SK-N-SH (cell line): Measurements from ENCODE around the gene RRP9. TPM values are rescaled to one million over a fixed set of nuclear protein-coding genes. Genes with fewer than 3 reads are reported as not detected.

Experiments
- CTCF ChIA-PET: fragments of 300-600, 350-600 bp; formaldehyde crosslinking; extraction: SDS; loops from one replicate; lab custom pipeline; 2021; lab: Yijun Ruan, JAX
- POLR2A ChIA-PET: fragments of 350-600 bp; sonication (Branson Sonifier 250); formaldehyde crosslinking; extraction: SDS; loops from one replicate; lab custom pipeline; 2020; ENCODE audit warnings: antibody characterized with exemption, inconsistent platforms; lab: Yijun Ruan, JAX
- DNase-seq: peaks from one replicate; pipeline ENCODE4 v3.0.0; 2012
- H2AFZ ChIP-seq: fragments of 200-600 bp; sonication (generic); 2 replicates; pipeline ENCODE4 v1.8.1; 2016; ENCODE audit warnings: antibody characterized with exemption, mild to moderate bottlenecking, low read depth
- H3F3A ChIP-seq: fragments of 200-600 bp; sonication (generic); replicated peaks from 2 replicates; pipeline ENCODE3; 2016; ENCODE audit warnings: antibody characterized with exemption, mild to moderate bottlenecking; ENCODE audit not compliant: insufficient read depth
- H3K27ac ChIP-seq, 2 experiments: fragments of 200-500 bp in 1 of 2; fragments of 200-600 bp in 1 of 2; sonication (Bioruptor generic) in 1 of 2; sonication (generic), shearing (Covaris generic) in 1 of 2; 2 replicates each; pipeline versions ENCODE4 v1.5.1 to v1.6.1; 2014 to 2016; ENCODE audit warnings: low read depth in 2 of 2, inconsistent platforms in 1 of 2, low read length in 1 of 2, mild to moderate bottlenecking in 1 of 2, mixed read lengths in 1 of 2
- H3K27me3 ChIP-seq: fragments of 200-600 bp; sonication (generic), shearing (Covaris generic); 2 replicates; pipeline ENCODE4 v1.6.1; 2016; ENCODE audit warnings: mixed run types; ENCODE audit not compliant: insufficient read depth
- H3K36me3 ChIP-seq, 2 experiments: fragments of 200-500 bp in 1 of 2; fragments of 200-600 bp in 1 of 2; sonication (Bioruptor generic) in 1 of 2; sonication (generic) in 1 of 2; replicated peaks in 1 of 2; 2 replicates each; pipeline versions ENCODE3 to v1.5.1; 2014 to 2016; ENCODE audit warnings: low read length in 1 of 2, mild to moderate bottlenecking in 1 of 2; ENCODE audit not compliant: insufficient read depth in 2 of 2, control insufficient read depth in 1 of 2
- H3K4me1 ChIP-seq, 2 experiments: fragments of 200-500 bp in 1 of 2; fragments of 200-600 bp in 1 of 2; sonication (Bioruptor generic) in 1 of 2; sonication (generic), shearing (Covaris generic) in 1 of 2; 2 replicates each; pipeline versions ENCODE4 v1.5.1 to v1.6.1; 2014 to 2016; ENCODE audit warnings: low read depth in 1 of 2, low read length in 1 of 2, mixed run types in 1 of 2; ENCODE audit not compliant: insufficient read depth in 2 of 2, control insufficient read depth in 1 of 2
- H3K4me2 ChIP-seq: fragments of 200-600 bp; sonication (generic), shearing (Covaris generic); 2 replicates; pipeline ENCODE4 v1.6.1; 2017; ENCODE audit warnings: mixed run types
- H3K4me3 ChIP-seq, 2 experiments: fragments of 200-500 bp in 1 of 2; fragments of 200-600 bp in 1 of 2; sonication (Bioruptor generic) in 1 of 2; sonication (generic), shearing (Covaris generic) in 1 of 2; 2 replicates each; pipeline versions ENCODE4 v1.5.1 to v1.8.1; 2014 to 2016; ENCODE audit warnings: low read depth in 2 of 2, inconsistent platforms in 1 of 2, low read length in 1 of 2, mild to moderate bottlenecking in 1 of 2, mixed read lengths in 1 of 2, moderate library complexity in 1 of 2
- H3K79me2 ChIP-seq: fragments of 200-600 bp; sonication (generic); 2 replicates; pipeline ENCODE4 v1.8.1; 2017; ENCODE audit warnings: mild to moderate bottlenecking; ENCODE audit not compliant: insufficient read depth
- H3K9ac ChIP-seq: fragments of 200-600 bp; sonication (generic); 2 replicates; pipeline ENCODE4 v1.6.1; 2017; ENCODE audit warnings: mixed run types
- H3K9me2 ChIP-seq: fragments of 200-600 bp; sonication (generic); 2 replicates; pipeline ENCODE4 v1.6.1; 2017; ENCODE audit warnings: mixed run types
- H3K9me3 ChIP-seq: fragments of 200-600 bp; sonication (generic); 2 replicates; pipeline ENCODE4 v1.6.1; 2017; ENCODE audit warnings: mixed run types, mild to moderate bottlenecking, moderate library complexity
- H4K20me1 ChIP-seq: fragments of 200-600 bp; sonication (generic); 2 replicates; pipeline ENCODE4 v1.6.1; 2017; ENCODE audit warnings: mild to moderate bottlenecking, mixed run types; ENCODE audit not compliant: insufficient read depth
- CTCF ChIP-seq: fragments of 200-600 bp; sonication (generic); IDR thresholded peaks from 2 replicates; pipeline ENCODE4 v1.6.1; 2017; ENCODE audit warnings: antibody characterized with exemption, mild to moderate bottlenecking, moderate library complexity
- EP300 ChIP-seq, 2 experiments: IDR thresholded peaks; 2 replicates each; pipeline versions ENCODE4 v1.4.0 to v1.6.1; 2012; ENCODE audit warnings: borderline replicate concordance in 1 of 2, low read depth in 1 of 2, low read length in 1 of 2
- FOXM1 ChIP-seq: IDR thresholded peaks from 2 replicates; pipeline ENCODE4 v1.4.0; 2012; ENCODE audit warnings: low read depth, mild to moderate bottlenecking
- IRF3 ChIP-seq: fragments of 150-350 bp; IDR thresholded peaks from 2 replicates; pipeline ENCODE4 v1.6.1; 2016; ENCODE audit warnings: mild to moderate bottlenecking, low read depth, low read length
- MAX ChIP-seq: IDR thresholded peaks from 2 replicates; pipeline ENCODE4 v1.4.0; 2012; ENCODE audit warnings: low read depth
- MEF2A ChIP-seq: IDR thresholded peaks from 2 replicates; pipeline ENCODE4 v1.4.0; 2012; ENCODE audit warnings: low read depth, borderline replicate concordance
- MXI1 ChIP-seq: IDR thresholded peaks from 2 replicates; pipeline ENCODE4 v1.6.1; 2012; ENCODE audit warnings: mild to moderate bottlenecking, low read depth, low read length, improper control_type of control experiment
- NFIC ChIP-seq: IDR thresholded peaks from 2 replicates; pipeline ENCODE4 v1.4.0; 2012; ENCODE audit warnings: borderline replicate concordance
- NRF1 ChIP-seq: IDR thresholded peaks from 2 replicates; pipeline ENCODE4 v1.6.1; 2012; ENCODE audit warnings: low read depth, mild to moderate bottlenecking, low read length
- RAD21 ChIP-seq: IDR thresholded peaks from 2 replicates; pipeline ENCODE4 v1.6.1; 2012; ENCODE audit warnings: mild to moderate bottlenecking, low read length
- RFX5 ChIP-seq: IDR thresholded peaks from 2 replicates; pipeline ENCODE4 v1.6.1; 2012; ENCODE audit warnings: mild to moderate bottlenecking, improper control_type of control experiment, low read length
- RXRA ChIP-seq: IDR thresholded peaks from 2 replicates; pipeline ENCODE4 v1.4.0; 2012; ENCODE audit warnings: low read depth, mild to moderate bottlenecking, borderline replicate concordance
- SIN3A ChIP-seq: IDR thresholded peaks from 2 replicates; pipeline ENCODE4 v1.6.1; 2012; ENCODE audit warnings: low read depth, mild to moderate bottlenecking, low read length, moderate library complexity, borderline replicate concordance
- SMC3 ChIP-seq: IDR thresholded peaks from 2 replicates; pipeline ENCODE4 v1.6.1; 2012; ENCODE audit warnings: low read depth, low read length, improper control_type of control experiment
- TAF1 ChIP-seq: IDR thresholded peaks from 2 replicates; pipeline ENCODE4 v1.6.1; 2012; ENCODE audit warnings: low read depth, mild to moderate bottlenecking, low read length, moderate library complexity, borderline replicate concordance
- TCF12 ChIP-seq: IDR thresholded peaks from 2 replicates; pipeline ENCODE4 v1.4.0; 2012
- YY1 ChIP-seq: IDR thresholded peaks from 2 replicates; pipeline ENCODE4 v1.4.0; 2012; ENCODE audit warnings: low read depth, mild to moderate bottlenecking
- WGBS: methylation state at CpG from one replicate; pipeline ENCODE4 v1.1.6; 2017; ENCODE audit warnings: low lambda C conversion rate; 5-methylcytosine and 5-hydroxymethylcytosine counted together
- polyA plus RNA-seq, 3 experiments: library from polyadenylated mRNA; depleted of rRNA; stranded (reverse); fragments of >200 nt; gene quantifications; 2 replicates each; pipeline ENCODE4 v1.2.3, GENCODE V29; 2012

RRP9 gene
- polyA plus RNA-seq, 1 of the 3 experiments (the other 2 are of a cell fraction), result 49.6 TPM

GRCh38 chr3:51982838-51983577, 41.3 kb upstream of the RRP9 start, which contains the start of gene ACY1 (continued):
- TF ChIP-seq EP300 (IDR thresholded peaks at IDR 0.05; ENCODE audit: borderline replicate concordance in 1 of 2, low read depth in 1 of 2, low read length in 1 of 2), result no peak

GRCh38 chr3:51982352-51982837, 40.7 kb upstream of the RRP9 start:
- POLR2A ChIA-PET, result interaction anchor here (0.6 to 4.3 kb wide), 8 partner anchors 9 to 593 kb away, joined by 3 to 42 read pairs (median 10); partner anchors contain the start of genes ABHD14B, PARP3, RPL29 and RRP9
- no peaks in the 10 kb centered on the region for H3K9me2 ChIP-seq
- peaks cover 16% of the 10 kb centered on the region for H3F3A ChIP-seq
- peak overlapping the region; percentile 89 for H3K9ac ChIP-seq
- peak overlapping the region; percentile 97 for H3K4me2 ChIP-seq
- peaks cover 0 to 5% of the 10 kb centered on the region in 2 experiments for H3K36me3 ChIP-seq
- TF ChIP-seq CTCF, result peak; percentile 65
- peak; percentile 11; the same call in 1 of the 2 replicates for TF ChIP-seq RAD21
- TF ChIP-seq EP300 (IDR thresholded peaks at IDR 0.05; ENCODE audit: borderline replicate concordance in 1 of 2, low read depth in 1 of 2, low read length in 1 of 2), result no peak
- TF ChIP-seq SMC3, result 0 out of 2 replicates have a peak, but pooled peaks have one; percentile 18
- TF ChIP-seq MXI1, result peak; percentile 88
- TF ChIP-seq MAX, result no peak
- TF ChIP-seq FOXM1, result no peak
- H2AFZ ChIP-seq, result peak overlapping the region; percentile 94; the same call in 1 of the 2 replicates
- H3K4me3 ChIP-seq, result peak overlapping the region; percentile 68 to 90
- no peaks in the 10 kb centered on the region for H3K9me3 ChIP-seq
- peak overlapping the region; percentile 89 to 93 for H3K27ac ChIP-seq
- CTCF ChIA-PET, result interaction anchor here (0.6 to 4.8 kb wide), 25 partner anchors 8 to 490 kb away, joined by 3 to 45 read pairs (median 4); partner anchors contain the start of genes ABHD14A, ABHD14B, GPR62 and PARP3
- peaks cover 40% of the 10 kb centered on the region for H3K79me2 ChIP-seq
- WGBS, result 17% methylated on average over 4 of the region's 4 CpGs
- H3K27me3 ChIP-seq, result no peaks in the 10 kb centered on the region
- no peaks in the 10 kb centered on the region for H4K20me1 ChIP-seq
- H3K4me1 ChIP-seq, result peaks cover 5 to 19% of the 10 kb centered on the region in 2 experiments; a peak in 3 of 4 replicates
- peak; percentile 87 for DNase-seq

GRCh38 chr3:51980253-51980652, 38.5 kb upstream of the RRP9 start:
- Histone ChIP-seq H2AFZ (no peak overlapping the region), H3K27me3 (no peaks in the 10 kb centered on the region), H4K20me1 (no peaks in the 10 kb centered on the region), H3K27ac (no peak overlapping the region), H3K4me1 (peaks cover 5 to 28% of the 10 kb centered on the region in 2 experiments; a peak in 3 of 4 replicates), H3K79me2 (peaks cover 40% of the 10 kb centered on the region), H3K9me3 (no peaks in the 10 kb centered on the region), H3K4me3 (no peak overlapping the region), H3K9ac (no peak overlapping the region), H3F3A (peaks cover 29% of the 10 kb centered on the region), H3K4me2 (no peak overlapping the region), H3K9me2 (no peaks in the 10 kb centered on the region), H3K36me3 (peaks cover 0 to 5% of the 10 kb centered on the region in 2 experiments)
- POLR2A ChIA-PET, result interaction anchor here (1.1 kb wide), 1 partner anchor 16 kb away, joined by 4 read pairs; the partner anchor contains the start of gene RPL29
- 95% methylated on average over 10 of the region's 10 CpGs for WGBS
- no peak for DNase-seq
- CTCF ChIA-PET, result interaction anchor here (0.9 to 1.2 kb wide), 3 partner anchors 23 to 130 kb away, joined by 3 to 5 read pairs (median 3); no protein-coding TSS in a partner anchor
- TF ChIP-seq RXRA (no peak), NRF1 (no peak), YY1 (no peak), TAF1 (no peak), FOXM1 (no peak), IRF3 (no peak), SIN3A (no peak), CTCF (no peak), MEF2A (no peak), NFIC (no peak), TCF12 (no peak), RFX5 (no peak)
